ENCODE data around the gene PLA2G15. TPM values are rescaled to one million over a fixed set of nuclear protein-coding genes. Genes with fewer than 3 reads are reported as not detected.

PLA2G15 gene
- total RNA-seq, 1 experiment from 2014 or later, result 10.2 TPM

DNA sequence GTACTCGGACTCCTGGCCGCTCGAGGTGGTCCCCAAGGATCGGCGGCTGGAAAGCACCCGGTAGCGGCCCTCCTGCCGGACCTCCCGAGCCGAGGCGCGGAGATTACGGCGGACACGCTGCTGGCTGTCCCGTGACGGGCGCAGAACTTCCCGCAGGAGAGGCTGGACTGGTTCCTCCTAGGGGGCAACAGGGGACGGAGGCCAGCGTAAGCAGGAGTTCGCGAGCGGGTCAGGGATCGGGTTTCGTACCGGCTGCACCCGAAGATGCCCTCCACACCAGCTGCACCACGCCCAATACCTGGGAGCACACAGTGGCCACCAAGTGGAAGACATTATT lies 65.2 kb downstream of the PLA2G15 start:
- TF ChIP-seq HMGXB4 (CRISPR knock-in tag; IDR thresholded peaks at IDR 0.05), result peak; percentile 49; the same call in 1 of the 2 replicates
- TF ChIP-seq ZNF512 (CRISPR knock-in tag; IDR thresholded peaks at IDR 0.05; ENCODE audit: borderline replicate concordance), result no peak
- no peaks in the 10 kb centered on the region for H3K27me3 Mint-ChIP-seq (ENCODE audit: low read depth)
- ATAC-seq, result peak; percentile 49

More for the DNA sequence above, 65.2 kb downstream of the PLA2G15 start:
- Mint-ChIP-seq H3K4me1 (peaks cover 15% of the 10 kb centered on the region), H3K27ac (peak overlapping the region; percentile 97), H3K4me3 (peak overlapping the region; percentile 95), H3K36me3 (peaks cover 16% of the 10 kb centered on the region), H3K9me3 (no peaks in the 10 kb centered on the region)
- ChIA-PET POLR2A (interaction anchor here (0.7 to 1.4 kb wide), 7 partner anchors 9 to 74 kb away, joined by 3 to 8 read pairs (median 4); partner anchors contain the start of genes ESRP2 and SLC7A6), CTCF (interaction anchor here (0.5 to 3.5 kb wide), 10 partner anchors 25 to 341 kb away, joined by 3 to 41 read pairs (median 4); partner anchors contain the start of genes NFATC3, SLC12A4 and SLC7A6)
- DNase-seq (ENCODE audit: low spot score), result no peak

Small RNA genes lying within 50 kb of the gene (microRNA-seq; reads per million reads assigned to microRNA genes)
- gene MIR6773 (ENCODE audit: borderline number of aligned reads), result not detected

Other genes with a start within 250 kb of the PLA2G15 start
- 0.13 to 0.25 TPM in 2 of 3 replicates, not detected in the other for gene DPEP2, start 245.9 kb upstream of the PLA2G15 start, total RNA-seq (2021)
- gene DPEP2NB, start 229.5 kb upstream of the PLA2G15 start, total RNA-seq (2021), result 0.32 TPM in 1 of 3 replicates, not detected in the others
- gene DDX28, start 222.1 kb upstream of the PLA2G15 start, total RNA-seq (2021), result 15.2 to 18.3 TPM (median 17.7 TPM) in 3 replicates
- 23.5 to 27.9 TPM (median 25.8 TPM) in 3 replicates for gene DUS2, start 222.1 kb upstream of the PLA2G15 start, total RNA-seq (2021)
- 32.5 to 34.6 TPM (median 33.3 TPM) in 3 replicates for gene NFATC3, start 160.0 kb upstream of the PLA2G15 start, total RNA-seq (2021)
- gene ESRP2, start 9.2 kb upstream of the PLA2G15 start, total RNA-seq (2021), result 48.5 to 55.0 TPM (median 49.8 TPM) in 3 replicates
- 27.4 TPM in 3 replicates for gene SLC7A6, start 19.2 kb downstream of the PLA2G15 start, total RNA-seq (2021)
- 20.5 to 22.6 TPM (median 20.7 TPM) in 3 replicates for gene SLC7A6OS, start 65.6 kb downstream of the PLA2G15 start, total RNA-seq (2021)
- 50.3 to 59.3 TPM (median 52.5 TPM) in 3 replicates for gene PRMT7, start 65.6 kb downstream of the PLA2G15 start, total RNA-seq (2021)
- gene SMPD3, start 203.1 kb downstream of the PLA2G15 start, total RNA-seq (2021), result 0.99 to 1.4 TPM (median 1.2 TPM) in 3 replicates

Measured in WTC11 (cell line).